ENCODE results near the gene TM4SF18. TPM values are rescaled to one million over a fixed set of nuclear protein-coding genes. Genes with fewer than 3 reads are reported as not detected.
A peak's percentile ranks its signal among the peaks of the same experiment; 100 is the strongest.

The TM4SF18 gene
- total RNA-seq, 1 experiment from 2014 or later = not detected

DNA sequence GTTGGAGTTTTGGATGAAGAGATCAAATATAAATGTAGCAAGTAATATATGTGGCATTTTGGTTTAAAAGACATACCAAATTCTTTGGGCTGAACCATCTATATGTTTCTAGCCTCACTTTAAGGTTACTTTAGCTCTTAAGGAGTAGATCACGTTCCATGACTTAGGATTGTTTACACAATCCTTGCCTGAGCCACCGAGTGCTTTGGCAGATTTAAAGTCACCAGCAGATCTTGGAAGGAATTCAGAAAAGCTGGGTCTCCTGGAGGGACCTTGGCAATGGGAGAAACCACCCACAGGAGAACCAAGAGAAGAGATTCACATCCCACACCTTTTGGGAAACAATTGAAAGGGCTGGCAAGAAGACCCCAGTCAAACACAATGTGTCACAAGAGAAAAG is 54.5 kb downstream of the TM4SF18 start:
- CTCF ChIA-PET = interaction anchor here (0.5 kb wide), 1 partner anchor 324 kb away, joined by 4 read pairs; no protein-coding TSS in a partner anchor
- H3K36me3 ChIP-seq (ENCODE audit: low read depth) = no peaks in the 10 kb centered on the region
- H4K20me1 ChIP-seq (ENCODE audit: insufficient read depth) = no peaks in the 10 kb centered on the region; the same call in 1 of the 2 replicates
- no peak for TF ChIP-seq EZH2 (IDR thresholded peaks at IDR 0.05; ENCODE audit: low read depth)
- TF ChIP-seq, protein P1, sequence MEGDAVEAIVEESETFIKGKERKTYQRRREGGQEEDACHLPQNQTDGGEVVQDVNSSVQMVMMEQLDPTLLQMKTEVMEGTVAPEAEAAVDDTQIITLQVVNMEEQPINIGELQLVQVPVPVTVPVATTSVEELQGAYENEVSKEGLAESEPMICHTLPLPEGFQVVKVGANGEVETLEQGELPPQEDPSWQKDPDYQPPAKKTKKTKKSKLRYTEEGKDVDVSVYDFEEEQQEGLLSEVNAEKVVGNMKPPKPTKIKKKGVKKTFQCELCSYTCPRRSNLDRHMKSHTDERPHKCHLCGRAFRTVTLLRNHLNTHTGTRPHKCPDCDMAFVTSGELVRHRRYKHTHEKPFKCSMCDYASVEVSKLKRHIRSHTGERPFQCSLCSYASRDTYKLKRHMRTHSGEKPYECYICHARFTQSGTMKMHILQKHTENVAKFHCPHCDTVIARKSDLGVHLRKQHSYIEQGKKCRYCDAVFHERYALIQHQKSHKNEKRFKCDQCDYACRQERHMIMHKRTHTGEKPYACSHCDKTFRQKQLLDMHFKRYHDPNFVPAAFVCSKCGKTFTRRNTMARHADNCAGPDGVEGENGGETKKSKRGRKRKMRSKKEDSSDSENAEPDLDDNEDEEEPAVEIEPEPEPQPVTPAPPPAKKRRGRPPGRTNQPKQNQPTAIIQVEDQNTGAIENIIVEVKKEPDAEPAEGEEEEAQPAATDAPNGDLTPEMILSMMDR (conservative IDR thresholded peaks at IDR 0.05) = no peak
- no peak overlapping the region for H3K4me2 ChIP-seq
- no TSS peak for BruUV-seq (replicated peaks)
- intact Hi-C loops (cut with micrococcal nuclease; ENCODE audit: unreplicated experiment) = loop anchor here (10.0 kb wide), 1 partner anchor 554 kb away; no protein-coding TSS in a partner anchor
- no peaks in the 10 kb centered on the region for H3K79me2 ChIP-seq (ENCODE audit: low read depth)
- H3K27me3 ChIP-seq (ENCODE audit: insufficient read depth, low read depth) = no peaks in the 10 kb centered on the region
- peaks cover 30% of the 10 kb centered on the region for H3K4me1 ChIP-seq (replicated peaks; ENCODE audit: insufficient read depth)
- H3K9me3 ChIP-seq (ENCODE audit: insufficient read depth, low read depth) = 0 out of 2 replicates have a peak, but pooled peaks cover 10% of the 10 kb centered on the region
- H3K4me3 ChIP-seq = no peak overlapping the region
- DNase-seq = no peak
- POLR2A ChIA-PET (ENCODE audit: unreplicated experiment) = no interaction called here
- peaks cover 11% of the 10 kb centered on the region; the same call in 1 of the 2 replicates for H3F3A ChIP-seq (ENCODE audit: insufficient read depth, low read depth)
- no peak overlapping the region for H2AFZ ChIP-seq
- H3K27ac ChIP-seq = no peak overlapping the region
- no peaks in the 10 kb centered on the region for H3K9me2 ChIP-seq (ENCODE audit: insufficient read depth)

DNA sequence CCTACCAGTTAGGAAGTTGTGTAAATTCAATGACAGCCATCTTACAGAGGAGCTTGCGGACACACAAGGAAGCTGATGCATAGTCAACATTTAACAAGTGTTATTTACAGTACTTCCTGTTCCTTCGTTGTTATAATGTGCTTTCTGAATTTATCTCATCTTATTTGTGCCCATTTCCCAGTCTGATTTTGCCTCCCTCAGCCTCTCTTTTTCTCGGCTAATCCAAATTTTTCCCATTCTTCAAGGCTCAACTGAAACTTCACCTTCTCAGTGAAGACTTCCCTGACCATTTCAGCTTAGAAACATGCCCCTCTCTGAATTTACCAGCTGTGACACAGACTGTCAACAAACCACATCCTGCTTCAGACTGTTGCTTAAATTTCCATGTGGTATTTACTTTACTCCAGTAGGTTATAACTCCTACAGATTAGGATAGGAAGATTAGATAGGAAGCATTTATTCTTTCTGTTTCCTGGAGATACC is 56.1 kb downstream of the TM4SF18 start:
- CTCF ChIA-PET = interaction anchor here (1.0 kb wide), 1 partner anchor 322 kb away, joined by 4 read pairs; no protein-coding TSS in a partner anchor

DNA sequence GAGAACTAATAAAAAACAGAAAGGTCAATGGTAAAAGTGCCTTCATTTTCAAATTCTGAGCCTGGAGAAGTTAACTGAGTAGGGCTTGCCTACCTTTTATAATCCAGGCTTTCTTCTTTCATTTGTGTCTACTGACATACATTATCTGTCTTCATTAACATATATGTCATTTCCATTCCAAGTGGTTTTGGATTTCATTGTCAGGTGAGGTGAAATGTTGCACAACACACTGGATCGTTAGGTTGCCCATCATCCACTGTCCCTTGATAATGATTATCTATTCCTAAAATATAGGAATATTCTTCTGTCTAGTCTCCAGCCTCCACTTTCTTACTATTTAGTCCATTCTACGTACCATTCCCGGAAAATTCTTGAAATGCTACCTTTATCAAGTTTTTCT is 56.8 kb downstream of the TM4SF18 start:
- no peak for DNase-seq
- peak overlapping the region; percentile 82 for H3K27ac ChIP-seq
- no peaks in the 10 kb centered on the region; the same call in 1 of the 2 replicates for H4K20me1 ChIP-seq (ENCODE audit: insufficient read depth)
- H3K9me3 ChIP-seq (ENCODE audit: insufficient read depth, low read depth) = 0 out of 2 replicates have a peak, but pooled peaks cover 10% of the 10 kb centered on the region
- ChIA-PET POLR2A (ENCODE audit: unreplicated experiment) (no interaction called here), CTCF (no interaction called here)
- no TSS peak for BruUV-seq (replicated peaks)
- no peak overlapping the region for H3K4me3 ChIP-seq
- no peaks in the 10 kb centered on the region for H3K27me3 ChIP-seq (ENCODE audit: insufficient read depth, low read depth)
- no peak overlapping the region for H2AFZ ChIP-seq
- H3K79me2 ChIP-seq (ENCODE audit: low read depth) = no peaks in the 10 kb centered on the region
- H3F3A ChIP-seq (ENCODE audit: insufficient read depth, low read depth) = peaks cover 11% of the 10 kb centered on the region; the same call in 1 of the 2 replicates
- peak overlapping the region; percentile 40; the same call in 1 of the 2 replicates for H3K4me2 ChIP-seq
- intact Hi-C loops (cut with micrococcal nuclease; ENCODE audit: unreplicated experiment) = loop anchor here (1.0 to 10.0 kb wide), 2 partner anchors 204 to 552 kb away; no protein-coding TSS in a partner anchor
- H3K4me1 ChIP-seq (replicated peaks; ENCODE audit: insufficient read depth) = peaks cover 30% of the 10 kb centered on the region
- TF ChIP-seq EZH2 (IDR thresholded peaks at IDR 0.05; ENCODE audit: low read depth) = no peak
- TF ChIP-seq, protein P1 (conservative IDR thresholded peaks at IDR 0.05) = no peak
- no peaks in the 10 kb centered on the region for H3K9me2 ChIP-seq (ENCODE audit: insufficient read depth)
- H3K36me3 ChIP-seq (ENCODE audit: low read depth) = no peaks in the 10 kb centered on the region

More for the DNA sequence above, 56.1 kb downstream of the TM4SF18 start:
- Histone ChIP-seq H4K20me1 (ENCODE audit: insufficient read depth) (no peaks in the 10 kb centered on the region; the same call in 1 of the 2 replicates), H3K79me2 (ENCODE audit: low read depth) (no peaks in the 10 kb centered on the region), H3K9me3 (ENCODE audit: insufficient read depth, low read depth) (0 out of 2 replicates have a peak, but pooled peaks cover 10% of the 10 kb centered on the region), H3K27me3 (ENCODE audit: insufficient read depth, low read depth) (no peaks in the 10 kb centered on the region), H3K27ac (peak overlapping the region; percentile 82), H3K9me2 (ENCODE audit: insufficient read depth) (no peaks in the 10 kb centered on the region), H2AFZ (peak overlapping the region; percentile 24; the same call in 1 of the 2 replicates), H3K4me3 (no peak overlapping the region), H3K36me3 (ENCODE audit: low read depth) (no peaks in the 10 kb centered on the region), H3F3A (ENCODE audit: insufficient read depth, low read depth) (peaks cover 11% of the 10 kb centered on the region; the same call in 1 of the 2 replicates), H3K4me1 (replicated peaks; ENCODE audit: insufficient read depth) (peaks cover 30% of the 10 kb centered on the region), H3K4me2 (peak overlapping the region; percentile 40)
- TF ChIP-seq EZH2 (IDR thresholded peaks at IDR 0.05; ENCODE audit: low read depth) = no peak
- TF ChIP-seq, protein P1 (conservative IDR thresholded peaks at IDR 0.05) = no peak
- intact Hi-C loops (cut with micrococcal nuclease; ENCODE audit: unreplicated experiment) = loop anchor here (1.0 to 10.0 kb wide), 2 partner anchors 203 to 553 kb away; no protein-coding TSS in a partner anchor
- POLR2A ChIA-PET (ENCODE audit: unreplicated experiment) = no interaction called here
- peak in 1 of 2 experiments; percentile 78 for DNase-seq
- no TSS peak for BruUV-seq (replicated peaks)

All from PC-9 (cell line).